A673 (cell line): ENCODE measurements around the gene XIRP2.

Source experiments
- EZH2 ChIP-seq: fragments of 200-600 bp; sonication (generic); IDR thresholded peaks from 2 replicates; pipeline ENCODE4 v1.6.1; 2017; ENCODE audit warnings: borderline replicate concordance, low read depth, mild to moderate bottlenecking, mixed read lengths, antibody characterized with exemption, low read length; ENCODE audit not compliant: poor library complexity, severe bottlenecking
- TF ChIP-seq, protein P1 (sequence below): fragments of 300-800, 200-600 bp; sonication (generic); conservative IDR thresholded peaks from 2 replicates; pipeline ENCODE4 v1.5.1; 2017; ENCODE audit warnings: low read depth, mild to moderate bottlenecking, antibody characterized with exemption, low read length, moderate library complexity, mixed read lengths

- TF ChIP-seq, protein P1, sequence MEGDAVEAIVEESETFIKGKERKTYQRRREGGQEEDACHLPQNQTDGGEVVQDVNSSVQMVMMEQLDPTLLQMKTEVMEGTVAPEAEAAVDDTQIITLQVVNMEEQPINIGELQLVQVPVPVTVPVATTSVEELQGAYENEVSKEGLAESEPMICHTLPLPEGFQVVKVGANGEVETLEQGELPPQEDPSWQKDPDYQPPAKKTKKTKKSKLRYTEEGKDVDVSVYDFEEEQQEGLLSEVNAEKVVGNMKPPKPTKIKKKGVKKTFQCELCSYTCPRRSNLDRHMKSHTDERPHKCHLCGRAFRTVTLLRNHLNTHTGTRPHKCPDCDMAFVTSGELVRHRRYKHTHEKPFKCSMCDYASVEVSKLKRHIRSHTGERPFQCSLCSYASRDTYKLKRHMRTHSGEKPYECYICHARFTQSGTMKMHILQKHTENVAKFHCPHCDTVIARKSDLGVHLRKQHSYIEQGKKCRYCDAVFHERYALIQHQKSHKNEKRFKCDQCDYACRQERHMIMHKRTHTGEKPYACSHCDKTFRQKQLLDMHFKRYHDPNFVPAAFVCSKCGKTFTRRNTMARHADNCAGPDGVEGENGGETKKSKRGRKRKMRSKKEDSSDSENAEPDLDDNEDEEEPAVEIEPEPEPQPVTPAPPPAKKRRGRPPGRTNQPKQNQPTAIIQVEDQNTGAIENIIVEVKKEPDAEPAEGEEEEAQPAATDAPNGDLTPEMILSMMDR = no peak
- no peak for TF ChIP-seq EZH2
Observed at GRCh38 chr2:166897666-166898065, 9.4 kb downstream of the XIRP2 start.
